PFSK-1 (cell line): ENCODE results near the gene GRB2.

Experiments
- FOXP2 ChIP-seq: optimal IDR thresholded peaks from 2 replicates; pipeline ENCODE3; 2011; ENCODE audit warnings: borderline replicate concordance, control low read depth, inconsistent platforms; ENCODE audit not compliant: insufficient read depth; ENCODE audit errors: extremely low read length, extremely low read depth
- POLR2AphosphoS5 ChIP-seq: IDR thresholded peaks from 2 replicates; pipeline ENCODE4 v1.6.1; 2012; ENCODE audit warnings: low read depth, mild to moderate bottlenecking, control low read depth, low read length, moderate library complexity
- REST ChIP-seq, 2 experiments: IDR thresholded peaks; 2 replicates each; pipeline versions ENCODE4 v1.6.1 to v1.8.0; 2011 to 2012; ENCODE audit warnings: low read depth in 2 of 2, low read length in 2 of 2, control low read depth in 1 of 2, inconsistent platforms in 1 of 2, mild to moderate bottlenecking in 1 of 2, moderate library complexity in 1 of 2; ENCODE audit not compliant: insufficient read depth in 1 of 2
- SIN3A ChIP-seq: IDR thresholded peaks from 2 replicates; pipeline ENCODE4 v1.6.1; 2012; ENCODE audit warnings: mild to moderate bottlenecking, low read length, moderate library complexity, borderline replicate concordance; ENCODE audit not compliant: insufficient read depth
- TAF1 ChIP-seq: IDR thresholded peaks from 2 replicates; pipeline ENCODE4 v1.6.1; 2012; ENCODE audit warnings: low read length, control low read depth, borderline replicate concordance; ENCODE audit not compliant: insufficient read depth

The GRB2 gene

GRCh38 chr17:75396025-75396424, 9.5 kb downstream of the GRB2 start:
- TF ChIP-seq SIN3A (no peak), REST (IDR thresholded peaks at IDR 0.05; ENCODE audit: insufficient read depth in 1 of 2, low read depth in 2 of 2, low read length in 2 of 2) (no peak), FOXP2 (no peak), TAF1 (no peak), POLR2AphosphoS5 (no peak)

- TF ChIP-seq FOXP2 = no peak
- TF ChIP-seq TAF1 = no peak
- TF ChIP-seq REST (IDR thresholded peaks at IDR 0.05; ENCODE audit: insufficient read depth in 1 of 2, low read depth in 2 of 2, low read length in 2 of 2) = no peak
- TF ChIP-seq POLR2AphosphoS5 = no peak
- no peak for TF ChIP-seq SIN3A
Measured at GRCh38 chr17:75394332-75394918, 11.1 kb downstream of the GRB2 start.

GRCh38 chr17:75393523-75394331, 11.8 kb downstream of the GRB2 start:
- TF ChIP-seq POLR2AphosphoS5 (peak; percentile 75; the same call in 1 of the 2 replicates), SIN3A (peak; percentile 78; the same call in 1 of the 2 replicates), REST (IDR thresholded peaks at IDR 0.05; ENCODE audit: insufficient read depth in 1 of 2, low read depth in 2 of 2, low read length in 2 of 2) (no peak), TAF1 (peak; percentile 67; the same call in 1 of the 2 replicates), FOXP2 (peak; percentile 44)

- TF ChIP-seq TAF1 (no peak), FOXP2 (no peak), POLR2AphosphoS5 (no peak), REST (IDR thresholded peaks at IDR 0.05; ENCODE audit: insufficient read depth in 1 of 2, low read depth in 2 of 2, low read length in 2 of 2) (no peak), SIN3A (no peak)
Measured at GRCh38 chr17:75392559-75392958, 12.9 kb downstream of the GRB2 start.
